ENCODE results near the gene TEDC2.

The TEDC2 gene

DNA sequence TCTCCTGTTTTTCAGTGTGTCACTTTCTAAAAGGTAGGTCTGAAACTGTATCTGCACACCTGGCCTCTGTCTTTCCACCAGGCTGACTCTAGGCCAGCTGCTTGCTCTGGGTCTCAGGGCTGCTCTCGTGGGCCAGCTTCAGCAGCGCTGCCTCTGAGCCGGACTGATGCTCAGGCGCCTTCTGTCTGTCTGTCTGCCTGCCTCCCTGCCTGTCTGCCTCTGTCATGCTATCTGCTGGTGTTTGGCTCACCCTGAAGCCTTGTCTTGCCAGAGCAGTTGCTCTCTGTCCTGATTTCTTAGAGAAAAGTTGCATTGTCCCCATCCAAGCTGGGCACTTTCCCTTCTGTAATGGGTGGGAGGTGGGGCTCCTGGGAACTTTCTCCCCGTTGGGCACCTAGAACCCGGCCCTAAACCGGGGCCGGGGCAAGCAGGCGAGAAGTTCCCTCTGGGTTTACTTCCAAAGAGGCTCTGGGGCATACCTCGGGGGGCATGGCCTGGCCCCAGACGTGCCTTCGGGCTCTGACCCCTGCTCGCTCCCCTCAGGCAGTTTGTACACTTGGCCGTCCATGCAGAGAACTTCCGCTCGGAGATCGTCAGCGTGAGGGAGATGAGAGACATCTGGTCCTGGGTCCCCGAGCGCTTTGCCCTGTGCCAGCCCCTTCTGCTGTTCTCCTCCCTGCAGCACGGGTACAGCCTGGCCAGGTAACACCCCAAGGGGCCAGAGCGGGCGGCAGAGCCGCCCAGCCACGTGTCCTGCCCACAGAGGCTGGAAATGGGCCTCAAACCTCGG is 38.0 kb downstream of the TEDC2 start:
- DNase-seq, result no peak

DNA sequence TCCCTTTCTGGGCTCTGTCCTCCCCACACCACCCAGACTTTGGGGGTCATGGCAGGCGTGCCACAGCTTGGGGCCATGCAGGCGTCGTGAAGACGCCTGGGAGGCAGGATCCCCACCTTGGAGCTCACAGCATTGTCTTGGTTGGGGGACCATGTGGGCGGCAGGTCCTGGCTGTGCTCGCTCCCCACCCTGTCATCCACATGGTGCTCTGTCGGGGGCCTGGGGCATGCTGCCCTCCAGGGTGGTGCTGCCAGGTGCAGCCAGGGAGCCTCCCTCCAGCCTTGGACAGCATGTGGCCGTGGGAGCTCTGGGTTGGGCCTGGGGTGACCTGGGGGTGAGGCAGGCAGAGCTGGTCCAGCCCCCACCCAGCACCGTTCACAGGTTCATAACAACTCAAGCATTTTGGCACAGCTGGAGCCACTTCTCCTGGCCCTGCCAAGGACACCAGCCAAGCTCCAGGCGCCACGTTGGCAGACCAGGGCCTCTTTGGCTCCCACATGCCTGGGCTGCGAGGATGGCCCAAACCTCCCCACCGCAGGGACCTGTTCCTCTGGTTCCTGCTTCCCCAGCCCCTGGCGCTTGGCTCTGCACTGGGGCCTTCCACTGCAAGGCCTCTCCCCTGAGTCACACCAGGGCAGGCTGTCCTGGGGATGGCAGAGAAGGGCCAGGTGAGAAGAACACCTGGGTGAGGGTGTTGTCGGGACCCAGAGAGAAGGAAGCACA is 38.8 kb downstream of the TEDC2 start:
- no peak for DNase-seq

DNA sequence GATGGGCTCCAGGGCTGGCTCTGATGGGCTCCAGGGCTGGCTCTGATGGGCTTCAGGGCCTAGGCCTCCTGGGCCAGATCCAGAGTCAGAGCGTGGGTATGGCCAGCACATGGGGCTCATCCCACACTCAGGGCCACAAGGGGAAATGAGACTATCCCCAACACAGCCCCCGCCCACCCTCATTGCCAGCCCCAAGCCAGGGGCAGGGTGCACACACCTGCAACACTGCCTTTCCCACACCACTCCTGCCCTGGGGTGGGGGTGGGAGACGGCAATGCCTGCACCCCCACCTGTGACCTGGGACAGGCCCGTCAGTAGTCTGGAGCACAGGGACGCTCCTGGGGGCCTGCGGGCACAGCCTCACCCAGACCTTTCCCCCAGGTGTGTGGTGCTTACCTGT is 39.5 kb downstream of the TEDC2 start:
- no peak for DNase-seq

DNA sequence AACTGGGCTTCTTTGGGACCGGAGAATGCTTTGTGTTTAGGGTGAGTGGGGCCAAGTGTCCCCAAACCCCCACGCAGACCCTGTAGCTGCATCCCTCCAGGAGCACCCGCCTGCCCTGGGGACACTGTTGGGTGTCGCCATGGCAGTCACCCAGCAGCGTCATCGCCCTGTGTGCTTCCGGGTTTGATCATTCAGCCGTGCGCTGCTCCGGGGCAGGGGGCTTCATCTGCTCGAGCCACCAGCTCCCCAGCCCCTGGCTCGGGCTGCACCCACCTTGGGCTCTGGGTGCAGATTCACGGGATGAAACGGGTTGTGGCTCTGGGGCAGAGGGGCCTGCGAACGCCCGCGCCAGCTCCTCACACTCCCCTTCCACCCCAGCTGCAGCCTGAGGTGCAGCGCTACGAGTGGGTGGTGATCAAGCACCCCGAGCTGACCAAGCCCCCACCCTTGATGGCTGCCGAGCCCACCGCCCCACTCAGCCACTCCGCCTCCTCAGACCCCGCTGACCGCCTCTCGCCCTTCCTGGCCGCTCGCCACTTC is 40.1 kb downstream of the TEDC2 start:
- DNase-seq, result no peak

DNA sequence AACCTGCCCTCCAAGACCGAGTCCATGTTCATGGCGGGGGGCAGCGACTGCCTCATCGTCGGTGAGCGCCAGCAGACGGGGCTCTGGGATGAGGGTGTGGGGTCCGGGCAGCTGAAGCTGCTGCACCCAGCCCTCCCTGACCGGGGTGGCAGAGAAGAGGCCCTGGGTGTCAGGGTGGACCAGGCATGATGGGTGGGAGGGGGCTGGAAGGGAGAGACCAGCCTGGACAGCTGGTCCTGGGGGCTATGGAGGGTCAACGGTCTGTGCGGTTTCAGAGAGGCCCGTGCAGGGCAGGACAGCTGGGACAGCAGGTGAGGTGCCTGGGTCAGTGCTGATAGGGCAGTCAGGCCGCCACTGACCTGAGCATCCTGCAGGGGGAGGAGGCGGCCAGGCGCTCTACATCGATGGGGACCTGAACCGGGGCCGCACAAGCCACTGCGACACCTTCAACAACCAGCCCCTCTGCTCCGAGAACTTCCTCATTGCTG is 40.6 kb downstream of the TEDC2 start:
- DNase-seq, result no peak

DNA sequence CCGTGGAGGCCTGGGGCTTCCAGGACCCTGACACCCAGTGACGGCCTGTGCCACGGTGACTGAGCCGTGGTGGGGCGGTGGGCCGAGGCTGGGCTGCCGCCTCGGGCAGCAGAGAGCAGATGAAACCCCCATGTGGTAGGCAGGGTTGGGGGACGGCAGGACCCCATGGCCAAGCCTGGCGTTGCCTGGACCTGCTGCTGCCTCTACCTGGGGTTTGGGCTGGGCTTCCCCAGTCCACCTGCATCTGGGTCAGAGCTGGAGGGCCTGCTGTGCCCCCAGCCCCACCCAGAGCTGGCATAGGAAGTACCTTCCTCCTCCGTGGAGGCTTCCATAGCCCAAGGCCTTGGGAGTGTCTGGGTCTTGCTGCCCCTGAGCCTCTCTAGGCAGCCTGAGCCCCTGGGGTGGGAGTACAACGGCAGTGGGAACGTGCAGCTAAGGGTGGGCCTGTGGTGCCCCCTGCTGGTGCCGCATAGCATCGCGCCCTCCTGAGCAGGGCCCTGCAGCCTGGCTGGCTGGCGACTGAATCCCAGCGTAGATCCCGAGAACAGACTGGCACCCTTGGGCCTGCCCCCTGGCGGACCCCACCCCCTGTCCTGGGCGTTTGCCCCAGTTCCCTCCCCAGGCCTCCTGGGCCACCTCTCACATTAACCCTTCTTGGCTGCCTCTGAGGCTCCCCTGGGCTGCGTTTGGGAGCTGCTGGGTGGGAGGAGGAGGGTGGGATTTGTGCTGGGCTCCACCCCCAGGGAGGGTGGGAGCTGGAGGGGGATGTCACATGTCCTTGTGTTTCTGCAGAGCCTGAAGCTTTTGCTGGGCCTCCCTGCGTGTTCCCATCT is 41.2 kb downstream of the TEDC2 start:
- DNase-seq, result no peak

GRCh38 chr16:2501946-2502895 is 42.3 kb downstream of the TEDC2 start:
- DNase-seq, result no peak

DNA sequence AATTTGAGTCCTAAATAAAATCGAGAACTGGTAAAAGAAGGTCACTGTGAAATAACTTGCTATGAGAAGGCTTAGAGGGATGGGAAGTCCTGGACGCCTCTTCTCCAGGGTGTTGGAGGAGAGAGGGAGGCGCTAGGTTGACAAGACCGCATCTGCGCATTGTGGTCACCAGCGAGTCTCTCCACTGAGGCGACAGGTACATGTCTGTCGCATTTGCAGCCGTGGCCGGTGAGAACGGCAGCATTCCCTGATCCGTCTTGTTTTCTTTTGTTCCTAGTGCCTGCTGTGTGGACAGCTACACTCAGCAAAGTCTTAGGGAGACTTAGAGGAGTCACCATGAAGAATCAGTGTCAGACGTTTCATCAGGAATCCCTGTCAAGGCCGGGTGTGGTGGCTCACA is 45.8 kb downstream of the TEDC2 start:
- DNase-seq, result no peak

GRCh38 chr16:2507052-2507659 is 47.2 kb downstream of the TEDC2 start:
- no peak for DNase-seq

- DNase-seq, result no peak
These were observed 47.8 kb downstream of the TEDC2 start for GRCh38 chr16:2507665-2508064.

- DNase-seq, result no peak
These were observed 49.0 kb downstream of the TEDC2 start for GRCh38 chr16:2508722-2509400.

GRCh38 chr16:2511128-2511800 is 51.4 kb downstream of the TEDC2 start:
- DNase-seq, result no peak

- no peak for DNase-seq
These were observed 52.3 kb downstream of the TEDC2 start for GRCh38 chr16:2511996-2512734.

DNA sequence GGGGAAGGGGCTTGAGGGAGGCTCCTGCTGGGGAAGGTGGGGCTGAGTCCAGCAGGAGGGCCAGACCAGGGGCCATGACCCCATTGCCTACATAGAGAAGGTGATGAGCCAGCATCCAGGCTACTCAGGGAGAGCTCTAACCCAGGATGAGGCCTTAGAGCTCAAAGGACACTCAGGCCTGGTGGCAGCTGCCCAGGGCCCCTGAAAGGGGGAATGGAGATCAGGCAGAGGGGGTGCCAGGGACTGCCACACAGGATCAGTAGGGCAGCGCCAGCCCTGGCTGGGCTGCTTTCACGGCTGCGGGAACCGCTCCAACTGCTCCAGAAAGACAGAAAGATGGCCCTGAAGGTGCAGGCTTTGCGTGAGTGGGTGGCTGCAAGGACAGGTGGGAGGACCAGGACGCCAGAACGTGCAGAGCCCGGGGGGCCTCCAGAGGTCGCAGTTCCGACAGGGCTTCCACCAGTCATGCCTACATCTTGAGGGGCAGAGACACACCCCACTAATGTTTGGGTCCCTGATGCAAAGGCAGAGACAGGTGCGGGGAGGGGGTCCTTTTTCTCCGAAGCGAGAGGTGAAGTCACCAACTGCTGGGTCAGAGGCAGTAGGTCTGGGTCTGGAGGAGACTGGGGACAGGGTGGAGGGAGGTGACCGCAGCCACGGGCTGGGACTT is 53.0 kb downstream of the TEDC2 start:
- DNase-seq, result no peak

DNA sequence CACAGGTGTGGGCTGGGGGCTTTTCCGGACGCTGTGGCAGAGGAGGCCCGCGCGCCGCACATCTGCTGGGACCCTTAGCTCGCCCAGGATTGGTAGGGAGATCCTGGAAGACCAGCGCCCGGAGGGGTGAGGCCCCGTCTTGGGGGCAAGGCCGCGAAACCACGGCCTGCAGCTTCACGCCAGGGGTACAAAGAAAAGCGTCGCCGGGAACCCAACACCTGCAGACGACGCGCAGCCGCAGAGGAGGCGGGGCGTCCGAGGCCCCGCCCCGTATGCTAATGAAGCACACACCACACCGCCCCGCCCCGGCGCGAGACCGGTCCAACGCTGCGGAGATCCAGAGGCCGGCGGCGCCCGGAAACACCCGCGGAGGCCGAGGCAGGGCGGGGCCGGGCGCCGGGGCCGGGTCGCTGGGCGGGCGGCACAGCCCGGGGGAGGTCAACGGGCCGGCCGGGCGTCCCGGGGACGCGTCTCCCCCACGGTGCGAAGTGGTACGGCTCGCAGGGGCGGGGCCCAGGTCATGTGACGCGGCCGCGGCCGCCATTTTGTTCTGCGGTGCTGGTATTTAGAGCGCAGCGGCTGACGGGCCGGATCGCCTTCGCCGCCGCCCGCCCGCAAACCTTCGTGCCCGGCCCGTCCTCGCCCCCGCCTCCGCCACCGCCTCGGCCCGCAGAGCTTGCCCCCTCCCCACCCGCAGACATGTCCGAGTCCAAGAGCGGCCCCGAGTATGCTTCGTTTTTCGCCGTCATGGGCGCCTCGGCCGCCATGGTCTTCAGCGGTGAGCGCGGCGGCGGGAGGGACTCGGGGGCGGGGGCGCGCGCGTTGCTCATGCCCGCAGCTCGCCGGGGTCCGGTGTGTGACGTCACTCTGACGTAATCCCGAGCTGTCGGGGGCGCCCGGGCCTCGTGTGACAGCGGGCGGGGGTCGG is 53.8 kb downstream of the TEDC2 start, which contains the start of gene ATP6V0C:
ATP6V0C (plus strand) TSS at position 548 of the 928 bp plus-strand sequence; CDS start at position 700, 152 bp downstream.
- peak; percentile 87 for DNase-seq
